Panc1 (cell line): Measurements from ENCODE around the gene USP37. TPM values are rescaled to one million over a fixed set of nuclear protein-coding genes. Genes with fewer than 3 reads are reported as not detected.

ENCODE experiments used
- microRNA-seq: library from miRNA; unstranded; fragments of <30 nt; microRNA quantifications from one replicate; pipeline ENCODE4 v1.1.0, GENCODE V29; 2020; ENCODE audit not compliant: unreplicated experiment
- total RNA-seq: library from RNA; stranded (reverse); gene quantifications from one replicate; pipeline ENCODE4 v1.2.1, GENCODE V29; 2021; ENCODE audit not compliant: unreplicated experiment

Gene USP37
- total RNA-seq, 1 experiment from 2014 or later: 19.2 TPM

Small RNAs within 50 kb of the gene (microRNA-seq; reads per million reads assigned to microRNA genes)
- gene MIR26B: 33,445 reads per million, percentile 99 among the genes with 10 or more reads in this experiment

Other genes with a start within 250 kb of the USP37 start
- gene CATIP, start 211.5 kb downstream of the USP37 start, total RNA-seq: 0.18 TPM
- 0.31 TPM for gene SLC11A1, start 186.1 kb downstream of the USP37 start, total RNA-seq
- 128 TPM for gene CTDSP1, start 168.5 kb downstream of the USP37 start, total RNA-seq
- gene VIL1, start 149.2 kb downstream of the USP37 start, total RNA-seq: 0.18 TPM
- 73.0 TPM for gene CNOT9, start 488 bp upstream of the USP37 start, total RNA-seq
- 12.9 TPM for gene PLCD4, start 39.5 kb upstream of the USP37 start, total RNA-seq
- 31.3 TPM for gene ZNF142, start 91.3 kb upstream of the USP37 start, total RNA-seq
- 42.0 TPM for gene BCS1L, start 91.3 kb upstream of the USP37 start, total RNA-seq
- 40.4 TPM for gene RNF25, start 103.7 kb upstream of the USP37 start, total RNA-seq
- 48.6 TPM for gene STK36, start 103.7 kb upstream of the USP37 start, total RNA-seq
- 45.6 TPM for gene TTLL4, start 142.5 kb upstream of the USP37 start, total RNA-seq
- 7.7 TPM for gene CYP27A1, start 213.8 kb upstream of the USP37 start, total RNA-seq